Stimulated activated CD8-positive, alpha-beta memory T cell treated with anti-CD3 and anti-CD28 coated beads, Interleukin-2, amount 100 ng/mL, for 1 hour (primary cell): ENCODE measurements around the gene APBB2.

ENCODE experiments used
- DNase-seq, 2 donors: peaks; one replicate each; pipeline ENCODE4 v3.0.0-alpha.2; 2020; ENCODE audit warnings: low read depth in 2 of 2

APBB2 gene

GRCh38 chr4:41215969-41216293, 1.6 kb upstream of the APBB2 start:
- no peak for DNase-seq

GRCh38 chr4:41215155-41215554, 813 bp upstream of the APBB2 start:
- DNase-seq = no peak

- no peak for DNase-seq
These were observed 444 bp upstream of the APBB2 start for GRCh38 chr4:41214825-41215146.

- DNase-seq = no peak
These were observed 662 bp downstream of the APBB2 start for GRCh38 chr4:41213625-41214135.

GRCh38 chr4:41212616-41213203, 1.6 kb downstream of the APBB2 start:
- DNase-seq = no peak

GRCh38 chr4:41211951-41212615, 2.3 kb downstream of the APBB2 start:
- no peak for DNase-seq

GRCh38 chr4:41209901-41210300, 4.4 kb downstream of the APBB2 start:
- DNase-seq = no peak

GRCh38 chr4:41209187-41209586, 5.2 kb downstream of the APBB2 start:
- DNase-seq = no peak

- DNase-seq = no peak
These were observed 7.0 kb downstream of the APBB2 start for GRCh38 chr4:41207291-41207831.

GRCh38 chr4:41205854-41206460, 8.4 kb downstream of the APBB2 start:
- DNase-seq = no peak

GRCh38 chr4:41205130-41205529, 9.2 kb downstream of the APBB2 start:
- no peak for DNase-seq

- no peak for DNase-seq
These were observed 9.9 kb downstream of the APBB2 start for GRCh38 chr4:41204400-41204978.

GRCh38 chr4:41203841-41204240, 10.5 kb downstream of the APBB2 start:
- DNase-seq = no peak

- DNase-seq = no peak
These were observed 11.3 kb downstream of the APBB2 start for GRCh38 chr4:41202820-41203568.

- DNase-seq = no peak
These were observed 12.0 kb downstream of the APBB2 start for GRCh38 chr4:41202356-41202755.

- DNase-seq = no peak
These were observed 13.8 kb downstream of the APBB2 start for GRCh38 chr4:41200486-41201017.

GRCh38 chr4:41199788-41200187, 14.6 kb downstream of the APBB2 start:
- DNase-seq = no peak

- DNase-seq = no peak
These were observed 16.3 kb downstream of the APBB2 start for GRCh38 chr4:41197996-41198395.

GRCh38 chr4:41197495-41197894, 16.8 kb downstream of the APBB2 start:
- no peak for DNase-seq

GRCh38 chr4:41196633-41197332, 17.6 kb downstream of the APBB2 start:
- DNase-seq = no peak

GRCh38 chr4:41192136-41192535, 22.2 kb downstream of the APBB2 start:
- no peak for DNase-seq
